Gastroesophageal sphincter (tissue), 3 donors: ENCODE data around the gene ZSWIM1.

Experiments
- EP300 ChIP-seq: sonication (generic); formaldehyde crosslinking; IDR thresholded peaks from one replicate; pipeline ENCODE4 v1.6.1; 2017; ENCODE audit warnings: antibody characterized with exemption, mild to moderate bottlenecking
- POLR2A ChIP-seq, 2 donors: fragments of 450-650 bp; IDR thresholded peaks; one replicate each; pipeline ENCODE4 v1.6.1; 2017; ENCODE audit warnings: antibody characterized with exemption in 2 of 2, mild to moderate bottlenecking in 2 of 2, moderate library complexity in 1 of 2
- POLR2AphosphoS5 ChIP-seq: sonication (generic); formaldehyde crosslinking; IDR thresholded peaks from one replicate; pipeline ENCODE4 v1.6.1; 2017; ENCODE audit warnings: antibody characterized with exemption
- TF ChIP-seq, protein P1 (sequence below), 4 experiments: fragments of 200-600 bp in 2 of 4; fragments of 450-650 bp in 2 of 4; sonication (generic) in 1 of 4; IDR thresholded peaks; one replicate each; pipeline ENCODE4 v1.5.1; 2017 to 2019; ENCODE audit warnings: antibody characterized with exemption in 4 of 4, mild to moderate bottlenecking in 2 of 4, moderate library complexity in 2 of 4

DNA sequence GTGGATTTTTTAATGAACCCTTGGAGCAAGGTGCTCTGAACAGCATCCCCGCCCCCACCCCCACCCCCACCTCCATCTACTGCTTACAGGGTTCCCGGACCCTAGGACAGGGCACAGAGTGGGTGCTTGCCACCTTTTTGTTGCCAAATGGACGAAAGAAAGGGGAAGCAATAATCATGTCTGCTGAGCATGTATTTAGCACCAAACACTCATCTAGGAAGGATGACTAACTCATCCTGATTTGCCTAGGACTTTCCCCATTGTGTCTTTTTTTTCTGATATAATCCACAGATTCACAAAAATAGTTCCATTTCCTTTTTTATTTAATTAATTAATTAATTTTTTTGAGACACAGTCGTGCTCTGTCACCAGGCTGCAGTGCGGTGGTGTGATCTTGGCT is 32.1 kb downstream of the ZSWIM1 start:
- TF ChIP-seq, protein P1, sequence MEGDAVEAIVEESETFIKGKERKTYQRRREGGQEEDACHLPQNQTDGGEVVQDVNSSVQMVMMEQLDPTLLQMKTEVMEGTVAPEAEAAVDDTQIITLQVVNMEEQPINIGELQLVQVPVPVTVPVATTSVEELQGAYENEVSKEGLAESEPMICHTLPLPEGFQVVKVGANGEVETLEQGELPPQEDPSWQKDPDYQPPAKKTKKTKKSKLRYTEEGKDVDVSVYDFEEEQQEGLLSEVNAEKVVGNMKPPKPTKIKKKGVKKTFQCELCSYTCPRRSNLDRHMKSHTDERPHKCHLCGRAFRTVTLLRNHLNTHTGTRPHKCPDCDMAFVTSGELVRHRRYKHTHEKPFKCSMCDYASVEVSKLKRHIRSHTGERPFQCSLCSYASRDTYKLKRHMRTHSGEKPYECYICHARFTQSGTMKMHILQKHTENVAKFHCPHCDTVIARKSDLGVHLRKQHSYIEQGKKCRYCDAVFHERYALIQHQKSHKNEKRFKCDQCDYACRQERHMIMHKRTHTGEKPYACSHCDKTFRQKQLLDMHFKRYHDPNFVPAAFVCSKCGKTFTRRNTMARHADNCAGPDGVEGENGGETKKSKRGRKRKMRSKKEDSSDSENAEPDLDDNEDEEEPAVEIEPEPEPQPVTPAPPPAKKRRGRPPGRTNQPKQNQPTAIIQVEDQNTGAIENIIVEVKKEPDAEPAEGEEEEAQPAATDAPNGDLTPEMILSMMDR (IDR thresholded peaks at IDR 0.05), result no peak
- no peak for TF ChIP-seq POLR2A (IDR thresholded peaks at IDR 0.05)
- TF ChIP-seq POLR2AphosphoS5, result no peak
- TF ChIP-seq EP300, result no peak
